ENCODE measurements around the gene ZNF518B. TPM values are rescaled to one million over a fixed set of nuclear protein-coding genes. Genes with fewer than 3 reads are reported as not detected.

Gene ZNF518B
- polyA plus RNA-seq, 1 of the 3 experiments (the other 2 are of a cell fraction) = 3.1 TPM

DNA sequence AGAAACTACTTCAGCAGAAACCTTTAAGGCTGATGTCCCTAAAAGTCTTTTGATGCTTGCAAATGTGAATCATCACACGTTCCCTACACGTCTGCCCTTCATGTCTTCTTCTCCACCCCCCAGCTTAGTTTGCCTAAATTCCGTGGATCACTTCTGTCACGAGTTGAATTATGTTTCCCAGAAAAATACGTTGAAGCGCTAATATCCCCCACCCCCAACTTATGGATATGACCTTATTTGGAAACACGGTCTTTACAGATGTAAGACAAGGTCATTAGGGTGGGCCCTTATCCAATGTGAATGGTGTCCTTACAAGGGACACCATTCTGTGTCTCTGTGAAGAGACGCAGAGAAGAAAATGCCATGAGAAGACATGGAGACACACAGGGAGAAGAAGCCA is 2.1 kb upstream of the ZNF518B start (continued):
- TF ChIP-seq CHD2 (IDR thresholded peaks at IDR 0.05; ENCODE audit: low read length, partially characterized antibody) = no peak
- no peak for TF ChIP-seq RCOR1 (IDR thresholded peaks at IDR 0.05; ENCODE audit: low read length)

GRCh38 chr4:10458177-10458576 is 951 bp upstream of the ZNF518B start:
- no peaks in the 10 kb centered on the region for H3K27me3 ChIP-seq (ENCODE audit: insufficient read depth)
- no peak overlapping the region for H3K9ac ChIP-seq
- no peaks in the 10 kb centered on the region for H3K9me2 ChIP-seq
- H3K79me2 ChIP-seq (ENCODE audit: insufficient read depth) = peaks cover 15% of the 10 kb centered on the region; the same call in 1 of the 2 replicates
- H3K4me3 ChIP-seq (ENCODE audit: low read depth in 2 of 2, low read length in 1 of 2) = no peak overlapping the region
- no peaks in the 10 kb centered on the region for H3F3A ChIP-seq (replicated peaks; ENCODE audit: insufficient read depth)
- no peak for DNase-seq
- no peak overlapping the region for H3K27ac ChIP-seq (ENCODE audit: low read depth in 2 of 2, low read length in 1 of 2)
- H2AFZ ChIP-seq (ENCODE audit: low read depth) = no peak overlapping the region
- WGBS (ENCODE audit: low lambda C conversion rate) = 90% methylated on average over 12 of the region's 13 CpGs
- TF ChIP-seq REST (IDR thresholded peaks at IDR 0.05; ENCODE audit: low read depth, low read length) (no peak), YY1 (IDR thresholded peaks at IDR 0.05; ENCODE audit: low read depth) (no peak), SMC3 (IDR thresholded peaks at IDR 0.05; ENCODE audit: low read depth, low read length) (no peak), RAD21 (IDR thresholded peaks at IDR 0.05; ENCODE audit: low read length) (no peak), TEAD4 (IDR thresholded peaks at IDR 0.05; ENCODE audit: borderline replicate concordance, insufficient read depth) (no peak), CHD2 (IDR thresholded peaks at IDR 0.05; ENCODE audit: low read length, partially characterized antibody) (no peak), TAF1 (IDR thresholded peaks at IDR 0.05; ENCODE audit: borderline replicate concordance, low read depth, low read length) (no peak)
- TF ChIP-seq, protein P1, sequence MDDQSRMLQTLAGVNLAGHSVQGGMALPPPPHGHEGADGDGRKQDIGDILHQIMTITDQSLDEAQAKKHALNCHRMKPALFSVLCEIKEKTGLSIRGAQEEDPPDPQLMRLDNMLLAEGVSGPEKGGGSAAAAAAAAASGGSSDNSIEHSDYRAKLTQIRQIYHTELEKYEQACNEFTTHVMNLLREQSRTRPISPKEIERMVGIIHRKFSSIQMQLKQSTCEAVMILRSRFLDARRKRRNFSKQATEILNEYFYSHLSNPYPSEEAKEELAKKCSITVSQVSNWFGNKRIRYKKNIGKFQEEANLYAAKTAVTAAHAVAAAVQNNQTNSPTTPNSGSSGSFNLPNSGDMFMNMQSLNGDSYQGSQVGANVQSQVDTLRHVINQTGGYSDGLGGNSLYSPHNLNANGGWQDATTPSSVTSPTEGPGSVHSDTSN (IDR thresholded peaks at IDR 0.05) = no peak
- TF ChIP-seq, protein P2, sequence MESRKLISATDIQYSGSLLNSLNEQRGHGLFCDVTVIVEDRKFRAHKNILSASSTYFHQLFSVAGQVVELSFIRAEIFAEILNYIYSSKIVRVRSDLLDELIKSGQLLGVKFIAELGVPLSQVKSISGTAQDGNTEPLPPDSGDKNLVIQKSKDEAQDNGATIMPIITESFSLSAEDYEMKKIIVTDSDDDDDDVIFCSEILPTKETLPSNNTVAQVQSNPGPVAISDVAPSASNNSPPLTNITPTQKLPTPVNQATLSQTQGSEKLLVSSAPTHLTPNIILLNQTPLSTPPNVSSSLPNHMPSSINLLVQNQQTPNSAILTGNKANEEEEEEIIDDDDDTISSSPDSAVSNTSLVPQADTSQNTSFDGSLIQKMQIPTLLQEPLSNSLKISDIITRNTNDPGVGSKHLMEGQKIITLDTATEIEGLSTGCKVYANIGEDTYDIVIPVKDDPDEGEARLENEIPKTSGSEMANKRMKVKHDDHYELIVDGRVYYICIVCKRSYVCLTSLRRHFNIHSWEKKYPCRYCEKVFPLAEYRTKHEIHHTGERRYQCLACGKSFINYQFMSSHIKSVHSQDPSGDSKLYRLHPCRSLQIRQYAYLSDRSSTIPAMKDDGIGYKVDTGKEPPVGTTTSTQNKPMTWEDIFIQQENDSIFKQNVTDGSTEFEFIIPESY (IDR thresholded peaks at IDR 0.05; ENCODE audit: borderline replicate concordance, low read depth) = no peak
- TF ChIP-seq, protein P3, sequence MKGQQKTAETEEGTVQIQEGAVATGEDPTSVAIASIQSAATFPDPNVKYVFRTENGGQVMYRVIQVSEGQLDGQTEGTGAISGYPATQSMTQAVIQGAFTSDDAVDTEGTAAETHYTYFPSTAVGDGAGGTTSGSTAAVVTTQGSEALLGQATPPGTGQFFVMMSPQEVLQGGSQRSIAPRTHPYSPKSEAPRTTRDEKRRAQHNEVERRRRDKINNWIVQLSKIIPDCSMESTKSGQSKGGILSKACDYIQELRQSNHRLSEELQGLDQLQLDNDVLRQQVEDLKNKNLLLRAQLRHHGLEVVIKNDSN (IDR thresholded peaks at IDR 0.05; ENCODE audit: borderline replicate concordance, low read depth) = no peak
- H3K9me3 ChIP-seq = no peaks in the 10 kb centered on the region
- peaks cover 4 to 6% of the 10 kb centered on the region in 2 experiments for H3K36me3 ChIP-seq (replicated peaks in 1 of 2; ENCODE audit: control insufficient read depth in 1 of 2, insufficient read depth in 2 of 2, low read length in 1 of 2)
- peaks cover 0 to 6% of the 10 kb centered on the region in 2 experiments; a peak in 1 of 4 replicates for H3K4me1 ChIP-seq (ENCODE audit: control insufficient read depth in 1 of 2, insufficient read depth in 2 of 2, low read depth in 1 of 2, low read length in 1 of 2)
- H3K4me2 ChIP-seq = no peak overlapping the region
- H4K20me1 ChIP-seq (ENCODE audit: insufficient read depth) = no peaks in the 10 kb centered on the region
- ChIA-PET CTCF (interaction anchor here (0.5 to 1.2 kb wide), 2 partner anchors 16 to 189 kb away, joined by 3 to 4 read pairs; no protein-coding TSS in a partner anchor), POLR2A (no interaction called here)
